NCI-H82 treated with DMSO at 0.1 percent for 48 hours (cell line): ENCODE data around the gene CLDN24.

ENCODE experiments used
- DNase-seq: peaks from one replicate; lab custom pipeline; 2025; ENCODE audit not compliant: unreplicated experiment; lab: John Stamatoyannopoulos, UW

CLDN24 gene

DNA sequence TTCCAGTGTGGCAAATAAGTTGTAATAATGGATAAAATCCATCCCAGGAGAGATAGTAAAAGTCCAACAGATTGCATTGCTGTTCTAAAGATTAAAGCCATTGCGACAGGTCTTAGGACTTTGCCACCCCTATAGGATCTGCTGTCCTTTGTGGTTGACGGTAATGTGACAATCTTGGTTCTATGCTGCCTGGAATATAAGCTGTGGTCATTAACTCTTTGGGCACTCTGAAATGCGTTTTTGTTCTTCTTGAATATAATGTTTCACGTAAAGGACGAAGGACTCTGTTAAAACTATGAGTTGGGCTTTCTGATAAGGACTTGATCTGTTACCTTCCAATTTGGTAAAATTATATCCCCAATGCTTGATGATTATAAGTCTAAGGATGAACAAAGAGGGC is at the start of gene CLDN24:
Gene CLDN24 (minus strand): TSS at position 101 of the 400 bp plus-strand sequence. CDS start 0 bp downstream, at position 101.
- DNase-seq, result no peak

DNA sequence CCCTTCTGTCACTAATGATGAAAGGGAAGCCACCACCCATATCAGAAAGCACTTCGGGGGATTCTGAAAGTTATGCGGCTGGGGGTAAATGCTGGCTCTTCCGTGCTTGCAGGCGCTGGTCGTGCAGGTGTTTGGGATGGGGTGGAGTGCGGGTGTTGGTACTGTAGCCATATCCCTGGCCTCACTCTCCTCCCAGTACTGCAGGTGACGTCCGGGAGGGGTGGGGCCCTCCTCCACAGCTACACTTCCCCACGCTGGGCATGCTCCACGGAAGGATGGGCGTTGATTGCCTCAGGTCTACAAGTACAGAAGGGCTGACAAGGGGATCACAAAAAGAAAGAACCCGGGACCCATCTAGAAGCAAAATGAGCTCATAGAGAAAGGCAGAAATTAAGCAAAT is 48.6 kb upstream of the CLDN24 start:
- no peak for DNase-seq

DNA sequence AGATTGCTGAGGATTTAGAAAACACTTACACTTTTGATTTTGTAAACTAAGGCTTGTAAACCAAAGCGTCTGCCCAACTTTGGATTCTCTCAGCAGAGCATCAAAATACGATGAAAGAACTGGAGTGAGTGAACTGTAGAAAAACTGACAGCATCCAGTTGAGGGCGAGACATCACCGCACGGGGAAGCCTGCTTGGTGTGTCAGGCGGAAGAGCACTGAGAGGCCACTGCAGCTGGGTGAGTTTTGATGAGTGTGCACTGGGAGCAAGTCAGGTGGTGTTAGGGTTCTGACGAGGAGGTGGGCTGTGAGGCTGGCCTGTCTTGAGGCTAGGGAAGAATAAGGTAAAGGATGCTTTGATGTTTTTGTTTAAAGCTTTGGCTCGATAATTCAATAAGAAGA is 46.8 kb upstream of the CLDN24 start:
- no peak for DNase-seq

DNA sequence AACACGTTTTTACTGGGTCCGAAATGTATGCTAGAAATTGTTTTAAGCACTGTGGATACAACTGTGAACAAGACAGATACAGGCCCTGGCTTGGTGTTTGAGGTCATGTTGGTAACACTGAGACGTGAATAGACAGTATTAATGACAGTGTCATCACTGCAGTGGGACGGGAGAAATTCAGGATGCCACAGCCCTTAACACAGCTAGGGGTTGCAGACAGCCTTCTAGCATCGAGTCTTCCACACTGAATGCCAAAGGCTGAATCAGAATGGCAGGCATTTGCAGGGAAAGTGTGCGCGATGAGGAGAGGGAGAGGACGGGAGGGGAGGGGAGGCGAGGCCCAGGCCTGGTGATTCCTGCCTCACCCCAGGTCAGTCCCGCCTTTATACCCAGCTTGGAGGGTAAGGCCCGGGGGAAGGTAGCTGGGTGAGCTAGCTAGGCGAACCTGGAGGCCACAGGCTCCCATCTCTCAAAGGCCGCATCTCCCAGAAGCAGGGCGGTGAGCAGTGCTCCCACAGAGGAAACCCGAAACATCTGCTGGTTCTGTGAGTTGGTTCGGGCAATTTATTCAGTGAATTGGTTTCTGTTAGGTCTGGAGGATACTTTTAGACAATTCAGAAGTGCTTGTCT is 44.1 kb upstream of the CLDN24 start:
- no peak for DNase-seq

- DNase-seq, result peak; percentile 60
Measured at GRCh38 chr4:183364025-183364424, 41.8 kb upstream of the CLDN24 start.

DNA sequence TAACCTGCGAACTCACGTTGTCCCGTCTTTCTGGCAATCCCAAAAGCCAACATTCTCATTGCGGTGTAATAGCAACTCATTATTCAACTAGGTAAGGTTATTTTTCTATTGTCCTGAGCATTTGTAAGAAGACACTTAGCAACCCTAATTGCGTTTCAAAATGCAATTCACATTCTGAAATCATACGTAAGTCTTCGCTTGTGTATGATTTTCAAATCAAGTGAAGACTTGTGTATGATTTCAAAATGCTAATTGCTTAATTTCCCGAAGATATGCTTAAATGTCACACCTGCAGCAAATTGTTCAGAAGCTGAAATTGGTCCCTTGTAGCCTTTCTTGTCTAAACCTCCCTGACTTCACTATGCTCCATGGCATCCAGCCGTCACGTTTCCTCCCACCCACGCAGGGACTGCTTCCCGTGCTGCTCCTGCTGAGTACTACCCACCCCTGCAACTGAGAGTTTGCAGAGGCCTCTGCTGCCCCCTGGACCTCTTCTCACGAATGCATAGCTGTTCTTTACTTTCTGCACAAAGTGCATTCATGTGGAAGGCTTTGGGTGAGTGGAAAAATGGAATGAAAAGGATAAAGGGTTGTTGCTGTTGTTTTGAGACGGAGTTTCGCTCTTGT is 40.8 kb upstream of the CLDN24 start:
- DNase-seq, result no peak

DNA sequence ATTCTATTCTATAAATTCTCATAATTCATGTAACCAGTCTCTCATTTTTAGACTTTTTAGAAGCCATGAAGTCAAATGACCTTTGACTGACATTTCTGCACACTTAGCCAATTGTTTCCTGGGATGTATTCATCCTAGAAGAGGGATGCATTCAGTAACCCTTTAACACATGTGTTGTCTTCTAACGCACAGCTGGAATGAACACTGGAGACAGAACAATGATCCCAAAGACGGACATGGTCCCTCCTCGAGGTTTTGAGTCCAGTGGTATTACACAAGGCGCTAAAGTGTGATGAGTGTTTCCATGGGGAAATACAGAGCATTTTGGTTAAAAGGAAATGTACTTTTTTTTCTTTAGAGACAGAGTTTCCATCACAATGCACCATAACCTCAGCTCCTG is 39.8 kb upstream of the CLDN24 start:
- DNase-seq, result no peak

- DNase-seq, result no peak
Measured at GRCh38 chr4:183360161-183360919, 38.1 kb upstream of the CLDN24 start.

- no peak for DNase-seq
Measured at GRCh38 chr4:183358215-183358755, 36.1 kb upstream of the CLDN24 start.

- DNase-seq, result no peak
Measured at GRCh38 chr4:183356931-183357675, 34.9 kb upstream of the CLDN24 start.

GRCh38 chr4:183356173-183356830 is 34.1 kb upstream of the CLDN24 start:
- DNase-seq, result no peak

DNA sequence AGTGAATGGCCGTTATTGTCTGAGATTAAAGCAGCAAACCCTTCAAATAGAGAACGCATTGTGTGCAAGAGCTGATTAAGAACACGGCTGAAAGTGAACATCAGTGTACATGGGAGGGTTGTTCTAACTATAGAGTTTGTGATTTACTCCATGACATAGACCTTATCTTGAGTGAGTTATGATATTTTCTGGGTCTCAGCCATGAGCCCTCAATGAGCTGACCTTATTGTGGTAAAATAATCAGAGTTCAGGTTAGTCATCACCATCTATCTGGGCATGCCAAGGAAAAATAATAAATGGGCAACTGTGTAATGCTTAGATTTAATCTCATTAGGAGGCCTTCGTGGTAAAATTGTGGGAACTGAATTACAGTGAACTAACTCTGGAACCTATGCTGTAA is 33.2 kb upstream of the CLDN24 start:
- no peak for DNase-seq

DNA sequence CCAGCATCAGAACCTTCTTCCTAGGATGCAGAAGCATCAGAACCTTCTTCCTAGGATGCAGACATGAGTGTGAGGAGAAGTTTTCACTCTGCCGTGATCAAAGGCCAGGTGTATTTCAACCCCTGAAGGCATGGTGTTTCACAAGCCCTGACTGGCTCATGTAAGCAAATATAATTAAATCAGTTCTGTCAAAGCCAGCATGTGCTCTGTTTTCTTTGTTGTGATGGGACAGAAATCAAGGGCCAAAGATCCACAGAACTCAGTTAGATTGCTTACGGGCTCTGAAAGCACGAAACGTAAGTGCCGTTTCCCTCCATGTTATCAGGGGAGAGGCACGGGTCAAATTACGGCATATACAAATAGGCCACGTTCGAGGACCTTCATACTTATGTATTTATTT is 32.0 kb upstream of the CLDN24 start:
- DNase-seq, result no peak

DNA sequence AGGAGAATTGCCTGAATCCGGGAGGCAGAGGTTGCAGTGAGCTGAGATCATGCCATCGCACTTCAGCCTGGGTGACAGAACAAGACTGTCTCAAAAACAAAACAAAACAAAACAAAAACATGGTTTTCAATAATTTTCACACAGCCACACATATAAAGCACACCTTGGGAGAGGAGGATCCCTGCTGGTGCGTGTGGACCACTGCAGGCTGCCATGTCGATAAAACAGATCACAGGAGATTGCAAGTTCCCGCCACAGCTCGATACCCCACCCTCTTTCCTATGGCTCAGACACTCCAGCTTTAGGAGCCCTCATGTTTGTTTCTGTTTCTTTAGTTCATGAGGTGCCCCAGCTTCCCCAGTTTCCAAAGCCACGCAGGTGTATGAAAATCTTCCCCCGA is 31.3 kb upstream of the CLDN24 start:
- DNase-seq, result no peak

GRCh38 chr4:183352546-183352945 is 30.3 kb upstream of the CLDN24 start:
- DNase-seq, result no peak

GRCh38 chr4:183350317-183351071 is 28.3 kb upstream of the CLDN24 start:
- DNase-seq, result no peak

GRCh38 chr4:183349673-183350072 is 27.4 kb upstream of the CLDN24 start:
- DNase-seq, result no peak

DNA sequence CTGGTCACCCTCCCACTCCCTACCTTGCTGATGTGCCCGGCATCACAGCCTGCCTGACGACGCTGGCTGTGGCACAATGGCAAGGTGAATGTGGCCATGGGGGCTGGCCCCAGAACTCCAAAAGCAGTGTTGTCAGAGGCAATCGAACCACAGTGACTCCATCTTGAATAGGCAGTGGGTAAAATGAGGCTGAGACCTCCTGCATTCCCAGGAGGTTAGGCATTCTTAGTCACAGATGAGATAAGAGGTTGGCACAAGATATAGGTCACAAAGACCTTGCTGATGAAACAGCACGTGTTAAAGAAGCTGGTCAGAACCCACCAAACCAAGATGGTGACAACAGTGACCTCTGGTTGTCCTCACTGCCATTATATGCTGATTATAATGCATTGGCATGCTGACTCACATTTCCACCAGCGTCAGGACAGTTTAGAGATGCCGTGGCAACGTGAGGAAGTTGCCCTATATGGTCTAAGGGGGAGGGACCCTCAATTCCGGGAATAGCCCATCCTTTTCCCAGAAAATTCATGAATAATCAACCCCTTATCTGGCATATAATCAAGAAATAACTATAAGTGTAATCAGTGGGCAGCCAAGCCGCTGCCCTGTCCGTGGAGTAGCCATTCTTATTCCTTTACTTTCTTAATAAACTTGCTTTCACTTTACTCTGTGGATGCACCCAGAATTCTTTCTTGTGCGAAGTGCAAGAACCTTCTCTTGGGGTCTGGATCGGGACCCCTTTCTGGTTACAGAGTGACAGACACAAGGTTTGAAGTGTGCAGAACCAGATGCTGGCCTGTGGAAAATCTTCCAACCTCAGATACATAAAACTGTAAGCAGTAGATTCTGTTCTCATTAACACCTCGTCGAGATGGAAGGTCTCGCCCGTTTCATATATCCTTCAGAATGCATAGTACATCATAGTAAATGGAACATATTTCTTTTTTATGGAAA is 26.8 kb upstream of the CLDN24 start:
- DNase-seq, result no peak

- DNase-seq, result no peak
Measured at GRCh38 chr4:183348136-183348535, 25.9 kb upstream of the CLDN24 start.
